ENCODE data around the gene AJM1.
A peak's percentile ranks its signal among the peaks of the same experiment; 100 is the strongest.
"Not testable (repeated sequence)": the region's sequence is repeated elsewhere in the genome, so short reads cannot be mapped to it uniquely, and the experiment has no call there.

Gene AJM1

GRCh38 chr9:136832581-136832980 is 9.7 kb upstream of the AJM1 start:
- no peak for DNase-seq

- not testable (repeated sequence) for DNase-seq
Observed at GRCh38 chr9:136833381-136834048, 8.8 kb upstream of the AJM1 start.

GRCh38 chr9:136835162-136835931 is 6.9 kb upstream of the AJM1 start:
- DNase-seq, result no peak

GRCh38 chr9:136835932-136836904 is 6.1 kb upstream of the AJM1 start:
- no peak for DNase-seq

GRCh38 chr9:136837146-136837855 is 5.0 kb upstream of the AJM1 start:
- DNase-seq, result no peak

- DNase-seq, result not testable (repeated sequence)
Observed at GRCh38 chr9:136837856-136838277, 4.4 kb upstream of the AJM1 start.

- no peak for DNase-seq
Observed at GRCh38 chr9:136838314-136839228, 3.7 kb upstream of the AJM1 start.

GRCh38 chr9:136839229-136840139 is 2.8 kb upstream of the AJM1 start:
- DNase-seq, result no peak

GRCh38 chr9:136840140-136840876 is 2.0 kb upstream of the AJM1 start:
- DNase-seq, result no peak

- DNase-seq, result peak in 1 of 2 experiments; percentile 22
Observed at GRCh38 chr9:136840877-136841645, 1.2 kb upstream of the AJM1 start.

- not testable (repeated sequence) for DNase-seq
Observed at GRCh38 chr9:136841646-136842379, 465 bp upstream of the AJM1 start.

- peak; percentile 24 to 30 for DNase-seq
Observed at GRCh38 chr9:136843159-136843800, 1.0 kb downstream of the AJM1 start.

- peak; percentile 83 for DNase-seq
Observed at GRCh38 chr9:136843801-136844740, 1.8 kb downstream of the AJM1 start.

- DNase-seq, result peak; percentile 43 to 52
Observed at GRCh38 chr9:136844761-136845464, 2.6 kb downstream of the AJM1 start.

GRCh38 chr9:136845465-136846260 is 3.4 kb downstream of the AJM1 start:
- DNase-seq, result peak in 1 of 2 experiments; percentile 36
